Tibial artery (tissue), 4 donors: Measurements from ENCODE around the gene MOB3A.

Experiments used
- DNase-seq, 2 donors: peaks; one replicate each; pipeline ENCODE4 v3.0.0-alpha.2; 2019
- H3K27ac ChIP-seq, 2 donors: fragments of 200-600 bp; sonication (generic) in 1 of 2; 1 replicate in 1 of 2; 2 replicates in 1 of 2; pipeline ENCODE4 v1.5.1; 2018 to 2019; ENCODE audit warnings: mild to moderate bottlenecking in 1 of 2
- H3K27me3 ChIP-seq, 2 donors: fragments of 200-600 bp; sonication (generic) in 1 of 2; one replicate each; pipeline versions ENCODE4 v1.5.1 to v1.6.0; 2016 to 2019
- H3K36me3 ChIP-seq, 3 donors: fragments of 200-600 bp; sonication (generic) in 2 of 3; one replicate each; pipeline ENCODE4 v1.5.1; 2016 to 2019; ENCODE audit warnings: mild to moderate bottlenecking in 2 of 3
- H3K4me1 ChIP-seq, 4 donors: fragments of 200-600 bp; sonication (generic) in 2 of 4; 1 replicate in 3 of 4; 2 replicates in 1 of 4; pipeline ENCODE4 v1.5.1; 2016 to 2019
- H3K4me3 ChIP-seq, 2 donors: fragments of 200-600 bp; sonication (generic) in 1 of 2; 1 replicate in 1 of 2; 2 replicates in 1 of 2; pipeline ENCODE4 v1.5.1; 2018 to 2019; ENCODE audit warnings: mild to moderate bottlenecking in 2 of 2
- H3K9me3 ChIP-seq, 3 donors: fragments of 200-600 bp; sonication (generic) in 1 of 3; one replicate each; pipeline ENCODE4 v1.5.1; 2016 to 2019
- intact Hi-C: fragments of 100-400 bp; cut with DNase I; formaldehyde crosslinking; loops from one replicate; pipeline ENCODE4 v1.15.0; 2023; ENCODE audit warnings: low total_unique reads
- TF ChIP-seq, protein P1 (sequence below), 2 experiments: fragments of 200-600 bp in 1 of 2; fragments of 450-650 bp in 1 of 2; IDR thresholded peaks; one replicate each; pipeline ENCODE4 v1.5.1; 2017 to 2019; ENCODE audit warnings: antibody characterized with exemption in 2 of 2, mild to moderate bottlenecking in 1 of 2, moderate library complexity in 1 of 2

MOB3A gene

DNA sequence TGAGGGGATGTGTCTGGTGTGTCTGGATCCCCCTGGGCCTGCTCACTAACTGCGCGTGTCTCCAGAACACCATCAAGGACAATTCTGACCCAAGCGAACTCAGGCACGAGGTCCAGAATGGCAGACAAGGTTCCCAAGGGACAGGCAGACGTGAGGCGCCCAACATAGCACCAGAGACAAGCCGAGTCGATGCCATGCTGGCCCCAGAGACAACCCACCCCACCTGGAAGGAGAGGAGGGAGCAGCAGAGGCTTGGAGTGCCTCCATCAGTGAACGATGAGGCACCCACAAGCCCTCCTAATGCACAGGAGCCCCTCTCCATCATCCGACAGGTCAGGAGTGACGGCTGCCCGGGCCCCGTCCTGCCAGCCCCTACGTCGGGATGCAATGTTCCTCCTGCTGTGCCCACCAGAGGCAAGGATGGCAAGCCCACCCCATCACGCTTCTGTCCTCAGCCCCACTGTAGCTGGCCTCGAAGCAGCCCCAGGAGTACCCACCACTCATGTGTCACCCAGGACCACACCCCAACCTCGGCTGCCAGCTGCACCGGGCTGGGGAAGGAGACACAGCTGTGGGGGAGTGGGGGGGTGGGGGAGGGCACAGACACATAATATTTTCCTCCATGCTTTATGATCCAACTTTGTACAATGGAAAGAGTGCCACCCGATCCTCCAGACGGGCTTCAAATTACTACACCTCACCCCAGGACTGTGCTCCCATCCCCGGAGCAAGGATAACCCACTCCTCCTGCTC lies 43.4 kb upstream of the MOB3A start:
- Histone ChIP-seq H3K9me3 (no peaks in the 10 kb centered on the region), H3K4me3 (no peak overlapping the region), H3K4me1 (peaks cover 0 to 14% (median 2%) of the 10 kb centered on the region in 4 donors), H3K36me3 (peaks cover 38 to 59% (median 51%) of the 10 kb centered on the region in 3 donors), H3K27me3 (no peaks in the 10 kb centered on the region), H3K27ac (no peak overlapping the region)
- TF ChIP-seq, protein P1, sequence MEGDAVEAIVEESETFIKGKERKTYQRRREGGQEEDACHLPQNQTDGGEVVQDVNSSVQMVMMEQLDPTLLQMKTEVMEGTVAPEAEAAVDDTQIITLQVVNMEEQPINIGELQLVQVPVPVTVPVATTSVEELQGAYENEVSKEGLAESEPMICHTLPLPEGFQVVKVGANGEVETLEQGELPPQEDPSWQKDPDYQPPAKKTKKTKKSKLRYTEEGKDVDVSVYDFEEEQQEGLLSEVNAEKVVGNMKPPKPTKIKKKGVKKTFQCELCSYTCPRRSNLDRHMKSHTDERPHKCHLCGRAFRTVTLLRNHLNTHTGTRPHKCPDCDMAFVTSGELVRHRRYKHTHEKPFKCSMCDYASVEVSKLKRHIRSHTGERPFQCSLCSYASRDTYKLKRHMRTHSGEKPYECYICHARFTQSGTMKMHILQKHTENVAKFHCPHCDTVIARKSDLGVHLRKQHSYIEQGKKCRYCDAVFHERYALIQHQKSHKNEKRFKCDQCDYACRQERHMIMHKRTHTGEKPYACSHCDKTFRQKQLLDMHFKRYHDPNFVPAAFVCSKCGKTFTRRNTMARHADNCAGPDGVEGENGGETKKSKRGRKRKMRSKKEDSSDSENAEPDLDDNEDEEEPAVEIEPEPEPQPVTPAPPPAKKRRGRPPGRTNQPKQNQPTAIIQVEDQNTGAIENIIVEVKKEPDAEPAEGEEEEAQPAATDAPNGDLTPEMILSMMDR (IDR thresholded peaks at IDR 0.05), result no peak
- intact Hi-C loops, result loop anchor here (10.0 kb wide), 1 partner anchor 235 kb away; no protein-coding TSS in a partner anchor
- no peak for DNase-seq

- Histone ChIP-seq H3K27ac (no peak overlapping the region), H3K27me3 (no peaks in the 10 kb centered on the region), H3K4me1 (peaks cover 0 to 8% (median 0%) of the 10 kb centered on the region in 4 donors), H3K4me3 (no peak overlapping the region), H3K36me3 (peaks cover 38 to 72% (median 51%) of the 10 kb centered on the region in 3 donors), H3K9me3 (no peaks in the 10 kb centered on the region)
- DNase-seq, result no peak
- intact Hi-C loops, result loop anchor here (10.0 kb wide), 1 partner anchor 237 kb away; no protein-coding TSS in a partner anchor
- TF ChIP-seq, protein P1 (IDR thresholded peaks at IDR 0.05), result no peak
These were observed 42.1 kb upstream of the MOB3A start for GRCh38 chr19:2138061-2138728.

GRCh38 chr19:2136796-2137195 lies 40.7 kb upstream of the MOB3A start:
- no peak for DNase-seq
- H3K36me3 ChIP-seq, result peaks cover 49 to 86% (median 64%) of the 10 kb centered on the region in 3 donors
- intact Hi-C loops, result loop anchor here (10.0 kb wide), 1 partner anchor 238 kb away; no protein-coding TSS in a partner anchor
- no peak overlapping the region for H3K4me3 ChIP-seq
- no peaks in the 10 kb centered on the region for H3K27me3 ChIP-seq
- peaks cover 0 to 8% (median 0%) of the 10 kb centered on the region in 4 donors for H3K4me1 ChIP-seq
- H3K27ac ChIP-seq, result no peak overlapping the region
- H3K9me3 ChIP-seq, result no peaks in the 10 kb centered on the region
- TF ChIP-seq, protein P1 (IDR thresholded peaks at IDR 0.05), result no peak

DNA sequence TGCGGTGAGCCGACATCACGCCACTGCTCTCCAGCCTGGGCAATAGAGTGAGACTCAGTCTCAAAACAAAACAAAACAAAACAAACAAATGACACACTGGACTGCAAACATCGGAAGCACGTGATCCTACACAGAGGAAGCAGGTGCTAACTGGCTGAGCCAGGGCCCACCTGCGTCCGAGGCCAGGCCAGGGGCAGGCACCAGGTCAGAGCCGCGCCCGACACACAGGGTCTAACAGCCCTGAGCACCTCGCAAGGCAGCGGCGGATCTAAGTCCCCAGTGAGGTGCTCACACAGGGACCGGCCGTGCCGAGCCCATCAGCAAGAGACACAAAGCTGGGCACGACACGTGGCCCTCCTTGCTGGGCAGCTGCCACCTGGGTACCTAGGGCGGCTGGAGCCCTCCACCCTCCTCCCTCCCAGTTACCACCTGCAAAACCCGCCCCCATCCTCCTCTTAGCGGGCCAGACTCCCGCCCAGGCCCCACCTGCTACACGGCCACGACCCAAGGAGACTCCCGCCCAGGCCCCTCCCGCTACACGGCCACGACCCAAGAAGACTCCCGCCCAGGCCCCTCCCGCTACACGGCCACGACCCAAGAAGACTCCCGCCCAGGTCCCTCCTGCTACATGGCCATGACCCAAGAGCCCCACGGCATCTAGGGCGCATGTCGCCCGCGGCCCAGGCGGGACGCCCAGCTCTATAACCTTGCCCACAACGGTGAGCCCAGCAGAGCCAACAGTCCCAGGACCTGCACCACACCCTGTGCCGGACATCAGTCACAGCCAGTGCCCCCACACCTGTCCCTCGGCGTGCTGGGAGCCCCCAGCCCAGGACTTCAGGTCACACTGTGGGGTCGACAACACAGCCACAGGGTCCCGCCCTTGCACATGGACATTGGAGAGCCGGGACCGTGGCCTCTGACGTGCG lies 39.6 kb upstream of the MOB3A start:
- H3K27me3 ChIP-seq, result no peaks in the 10 kb centered on the region
- H3K4me3 ChIP-seq, result no peak overlapping the region
- intact Hi-C loops, result loop anchor here (10.0 kb wide), 1 partner anchor 239 kb away; no protein-coding TSS in a partner anchor
- H3K27ac ChIP-seq, result no peak overlapping the region
- no peaks in the 10 kb centered on the region for H3K9me3 ChIP-seq
- peaks cover 52 to 97% (median 75%) of the 10 kb centered on the region in 3 donors for H3K36me3 ChIP-seq
- H3K4me1 ChIP-seq, result peaks cover 0 to 8% (median 0%) of the 10 kb centered on the region in 4 donors
- DNase-seq, result no peak
- TF ChIP-seq, protein P1 (IDR thresholded peaks at IDR 0.05), result no peak
